GM12878 (cell line): ENCODE measurements around the gene TOM1L2. TPM values are rescaled to one million over a fixed set of nuclear protein-coding genes. Genes with fewer than 3 reads are reported as not detected.

Experiments
- CUX1 ChIP-seq: IDR thresholded peaks from 2 replicates; pipeline ENCODE4 v1.6.1; 2012; ENCODE audit warnings: improper control_type of control experiment, low read depth, low read length; ENCODE audit not compliant: insufficient replicate concordance
- ELK1 ChIP-seq: IDR thresholded peaks from 2 replicates; pipeline ENCODE4 v1.6.1; 2012; ENCODE audit warnings: low read depth, low read length, improper control_type of control experiment
- HDAC6 ChIP-seq: fragments of 200-600 bp; sonication (generic); IDR thresholded peaks from one replicate; pipeline ENCODE4 v1.8.0; 2017; ENCODE audit warnings: antibody characterized with exemption; ENCODE audit not compliant: unreplicated experiment
- MTA3 ChIP-seq: IDR thresholded peaks from 2 replicates; pipeline ENCODE4 v1.6.1; 2012; ENCODE audit warnings: low read length, inconsistent platforms, borderline replicate concordance
- MXI1 ChIP-seq: fragments of 150-350 bp; IDR thresholded peaks from 2 replicates; pipeline ENCODE4 v1.6.1; 2011; ENCODE audit warnings: low read depth, mild to moderate bottlenecking, inconsistent platforms, low read length, improper control_type of control experiment
- PAX5 ChIP-seq: IDR thresholded peaks from 2 replicates; pipeline ENCODE4 v1.6.1; 2011; ENCODE audit warnings: low read depth, low read length, borderline replicate concordance
- RAD51 ChIP-seq: fragments of 450-650 bp; IDR thresholded peaks from 2 replicates; pipeline ENCODE4 v1.6.1; 2016; ENCODE audit warnings: moderate library complexity, mild to moderate bottlenecking, inconsistent platforms
- RUNX3 ChIP-seq: IDR thresholded peaks from 2 replicates; pipeline ENCODE4 v1.6.1; 2012; ENCODE audit warnings: low read length, inconsistent platforms
- SP1 ChIP-seq: IDR thresholded peaks from one replicate; pipeline ENCODE4 v1.6.1; 2011; ENCODE audit warnings: low read depth, low read length
- YY1 ChIP-seq: IDR thresholded peaks from 2 replicates; pipeline ENCODE4 v1.6.1; 2011; ENCODE audit warnings: low read depth, mild to moderate bottlenecking, low read length
- polyA plus RNA-seq, 11 experiments: library from polyadenylated mRNA; depleted of rRNA in 4 of 11; unstranded in 6 of 11; stranded (reverse) in 5 of 11; fragments of >200 nt; fragmentation: Nextera tagmentation in 4 of 11; fragmentation: Illumina TruSeq in 1 of 11; extraction: Ambion mirVana in 4 of 11; extraction: Trizol in 1 of 11; gene quantifications; 1 replicate in 1 of 11; 2 replicates in 10 of 11; pipeline versions ENCODE4 v1.2.1 to v1.2.3, GENCODE V29; 2011 to 2016; ENCODE audit warnings: inconsistent platforms in 2 of 11, missing spikeins in 2 of 11, low read depth in 1 of 11
- total RNA-seq, 4 experiments: library from RNA; depleted of rRNA in 3 of 4; stranded (reverse); fragments of >200 nt in 3 of 4; fragmentation: Illumina TruSeq in 1 of 4; extraction: Trizol in 1 of 4; gene quantifications; 2 replicates each; pipeline versions ENCODE4 v1.2.1 to v1.2.3, GENCODE V29; 2013 to 2021

TOM1L2 gene
- total and polyA plus RNA-seq, 10 of the 15 experiments (the other 5 are each of a cell fraction or from before 2014, with no cell fraction given): 0.19 to 19.2 (median 8.1) TPM

GRCh38 chr17:17963066-17963465 lies 9.1 kb downstream of the TOM1L2 start (continued):
- no peak for TF ChIP-seq ELK1
- TF ChIP-seq MXI1: no peak
- no peak for TF ChIP-seq MTA3
- no peak for TF ChIP-seq PAX5
- TF ChIP-seq HDAC6: no peak
- no peak for TF ChIP-seq RUNX3
- no peak for TF ChIP-seq YY1
- TF ChIP-seq CUX1: no peak
- no peak for TF ChIP-seq RAD51
- TF ChIP-seq SP1: no peak
